GM13976 (cell line): ENCODE results near the gene LZIC.

Source experiments
- DNase-seq: peaks from one replicate; pipeline ENCODE4 v3.0.0; 2012; ENCODE audit warnings: low spot score
- in situ Hi-C: fragments of 300-500 bp; cut with MboI; formaldehyde crosslinking; loops from one replicate; pipeline ENCODE4 v1.12.0; 2022; ENCODE audit warnings: low sequenced_read_pairs, mixed read lengths, inconsistent platforms; ENCODE audit not compliant: unreplicated experiment
- TF ChIP-seq, protein P1 (sequence below): IDR thresholded peaks from 2 replicates; pipeline ENCODE4 v1.5.1; 2012; ENCODE audit warnings: borderline replicate concordance, mild to moderate bottlenecking; ENCODE audit not compliant: insufficient read depth; ENCODE audit errors: extremely low read depth, missing control alignments, control extremely low read depth

The LZIC gene

DNA sequence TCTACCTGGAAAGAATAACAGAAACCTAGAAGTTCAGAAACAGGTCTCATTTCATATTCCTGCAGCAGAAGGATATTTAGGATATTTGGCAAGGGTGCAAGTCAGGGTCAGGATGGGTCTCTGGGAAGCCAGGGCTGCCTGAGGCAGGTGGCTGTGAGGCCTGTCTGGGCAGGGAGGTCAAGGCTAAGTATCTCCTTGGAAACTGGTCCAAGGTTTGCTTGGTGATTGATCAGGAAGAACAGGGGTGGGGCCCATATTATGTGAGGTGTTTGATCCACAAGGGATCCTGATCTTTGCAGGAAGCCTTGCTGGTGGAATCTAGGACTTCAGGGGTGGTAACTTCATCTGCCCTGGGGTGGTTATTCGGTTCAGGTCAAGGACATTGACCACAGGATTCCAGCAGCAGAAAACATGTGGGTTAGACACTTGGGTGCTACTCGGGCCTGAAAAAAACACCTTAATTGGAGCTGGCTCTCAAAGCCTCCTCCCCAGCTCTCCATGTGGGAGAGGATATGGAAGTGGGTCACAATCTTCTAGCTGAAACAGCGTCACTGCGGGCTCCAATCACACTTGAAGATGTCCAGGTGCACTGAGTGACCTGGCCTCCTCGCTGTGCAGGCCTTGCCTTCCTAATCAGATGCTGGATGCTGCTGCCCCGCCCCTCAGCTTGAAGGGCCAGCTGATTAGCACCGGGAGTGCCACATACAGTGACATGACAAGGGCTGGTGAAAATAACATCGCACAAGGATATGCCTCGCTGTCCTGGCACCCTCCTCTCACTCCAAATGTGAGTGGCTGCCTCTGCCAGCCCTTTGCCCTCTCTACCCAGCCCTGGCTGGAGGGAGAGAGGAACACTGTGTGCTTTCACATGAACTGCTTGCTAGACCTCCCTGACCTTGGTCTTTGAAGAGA, 41.8 kb downstream of the LZIC start:
- no peak for DNase-seq
- in situ Hi-C loops: no loop called here
- TF ChIP-seq, protein P1, sequence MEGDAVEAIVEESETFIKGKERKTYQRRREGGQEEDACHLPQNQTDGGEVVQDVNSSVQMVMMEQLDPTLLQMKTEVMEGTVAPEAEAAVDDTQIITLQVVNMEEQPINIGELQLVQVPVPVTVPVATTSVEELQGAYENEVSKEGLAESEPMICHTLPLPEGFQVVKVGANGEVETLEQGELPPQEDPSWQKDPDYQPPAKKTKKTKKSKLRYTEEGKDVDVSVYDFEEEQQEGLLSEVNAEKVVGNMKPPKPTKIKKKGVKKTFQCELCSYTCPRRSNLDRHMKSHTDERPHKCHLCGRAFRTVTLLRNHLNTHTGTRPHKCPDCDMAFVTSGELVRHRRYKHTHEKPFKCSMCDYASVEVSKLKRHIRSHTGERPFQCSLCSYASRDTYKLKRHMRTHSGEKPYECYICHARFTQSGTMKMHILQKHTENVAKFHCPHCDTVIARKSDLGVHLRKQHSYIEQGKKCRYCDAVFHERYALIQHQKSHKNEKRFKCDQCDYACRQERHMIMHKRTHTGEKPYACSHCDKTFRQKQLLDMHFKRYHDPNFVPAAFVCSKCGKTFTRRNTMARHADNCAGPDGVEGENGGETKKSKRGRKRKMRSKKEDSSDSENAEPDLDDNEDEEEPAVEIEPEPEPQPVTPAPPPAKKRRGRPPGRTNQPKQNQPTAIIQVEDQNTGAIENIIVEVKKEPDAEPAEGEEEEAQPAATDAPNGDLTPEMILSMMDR: no peak

- TF ChIP-seq, protein P1: no peak
- peak; percentile 23 for DNase-seq
- in situ Hi-C loops: no loop called here
These were observed 42.8 kb downstream of the LZIC start for GRCh38 chr1:9900142-9901043.

DNA sequence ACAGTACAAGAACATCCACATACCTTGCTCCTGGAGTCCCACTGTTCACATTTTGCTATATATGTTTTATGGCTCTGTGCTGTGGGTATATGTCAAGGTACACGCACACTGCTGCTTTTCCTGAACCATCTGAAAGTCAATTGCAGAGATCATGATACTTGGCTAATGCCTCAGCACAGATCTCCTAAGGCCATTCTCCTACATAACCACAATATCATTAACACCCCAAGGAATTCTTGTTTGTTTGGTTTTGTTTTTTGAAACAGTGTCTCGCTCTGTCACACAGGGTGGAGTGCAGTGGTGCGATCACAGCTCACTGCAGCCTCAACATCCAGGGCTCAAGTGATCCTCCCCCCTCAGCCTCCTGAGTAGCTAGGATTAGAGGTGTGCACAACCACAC, 49.1 kb downstream of the LZIC start:
- no peak for DNase-seq
- TF ChIP-seq, protein P1: no peak
- in situ Hi-C loops: no loop called here

DNA sequence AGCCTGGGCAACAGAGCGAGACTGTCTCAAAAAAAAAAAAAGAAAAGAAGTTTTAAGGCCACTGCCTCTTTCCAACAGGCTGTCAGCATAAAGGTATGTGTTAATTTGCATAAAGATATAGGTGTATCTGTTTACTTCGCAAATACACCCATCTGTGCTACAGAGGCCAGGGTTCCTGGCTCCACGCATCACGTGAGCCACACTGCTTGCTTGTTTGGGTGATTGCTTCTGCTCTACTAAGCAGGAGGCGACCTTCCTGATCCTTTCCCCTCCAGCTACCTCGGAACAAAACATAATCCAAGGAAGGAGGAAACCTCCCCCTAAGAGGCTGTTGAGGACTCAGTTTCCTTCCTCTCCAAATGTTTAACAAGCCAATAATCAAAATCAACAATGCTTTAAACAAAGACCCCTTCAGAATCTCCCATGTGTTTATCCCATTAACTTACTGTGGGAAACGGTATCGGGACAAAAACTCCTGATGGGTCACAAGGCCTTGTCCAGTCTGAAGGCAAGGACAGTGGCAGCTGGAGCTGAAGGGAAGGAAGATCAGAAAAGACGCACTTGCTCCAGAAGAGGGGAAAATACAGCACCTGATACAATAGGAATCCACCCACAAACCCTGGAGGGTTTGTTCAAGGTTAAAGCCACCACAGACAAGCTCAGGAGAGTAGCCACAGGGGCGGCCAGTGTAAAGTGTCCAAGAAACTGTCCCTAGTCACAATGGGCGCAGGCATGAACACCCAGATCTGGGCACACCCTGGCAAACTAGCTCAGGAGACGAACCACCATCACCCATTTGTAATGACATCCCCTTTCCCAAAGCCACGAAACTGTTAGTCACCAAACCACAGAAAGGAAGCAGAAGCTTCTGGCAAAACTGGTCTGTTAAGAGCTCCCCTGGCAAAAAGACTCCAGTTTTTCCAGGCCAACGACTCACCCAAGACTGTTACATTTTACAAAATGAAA, 50.3 kb downstream of the LZIC start:
- no peak for DNase-seq
- in situ Hi-C loops: no loop called here

GRCh38 chr1:9891207-9891606, 52.0 kb downstream of the LZIC start:
- no peak for DNase-seq
- TF ChIP-seq, protein P1: no peak
- in situ Hi-C loops: no loop called here

More for the DNA sequence above, 50.3 kb downstream of the LZIC start:
- TF ChIP-seq, protein P1: no peak
